IMR-90 (cell line): ENCODE measurements around the gene SLC2A8. TPM values are rescaled to one million over a fixed set of nuclear protein-coding genes. Genes with fewer than 3 reads are reported as not detected.

ENCODE experiments used
- ATAC-seq: fragments of 200-7000 bp; cut with Tn5 transposase; 2 replicates; pipeline ENCODE4 v1.9.1; 2020; ENCODE audit warnings: low read depth, mild to moderate bottlenecking, moderate library complexity
- BruUV-seq: library from RNA; stranded (reverse); fragments of 400-500 nt; replicated peaks from 2 replicates; lab custom pipeline; 2021; lab: Mats Ljungman, UMichigan
- CTCF ChIA-PET: fragments of 300-600 bp; formaldehyde crosslinking; extraction: SDS; loops from one replicate; lab custom pipeline; 2021; ENCODE audit warnings: antibody characterized with exemption; lab: Yijun Ruan, JAX
- POLR2A ChIA-PET: fragments of 300-600 bp; sonication (Branson Sonifier 250); formaldehyde crosslinking; loops from one replicate; lab custom pipeline; 2022; ENCODE audit warnings: antibody characterized with exemption; ENCODE audit not compliant: unreplicated experiment; lab: Charles Lee
- DNase-seq: peaks from one replicate; pipeline ENCODE4 v3.0.0; 2013
- H2AFZ ChIP-seq: replicated peaks from 2 replicates; pipeline ENCODE3; 2013; ENCODE audit warnings: low read length, mild to moderate bottlenecking; ENCODE audit not compliant: poor library complexity
- H2AK5ac ChIP-seq: 2 replicates; pipeline ENCODE4 v1.6.1; 2013; ENCODE audit warnings: low read depth, low read length, inconsistent platforms
- H2AK9ac ChIP-seq: replicated peaks from 2 replicates; pipeline ENCODE3; 2013; ENCODE audit warnings: mild to moderate bottlenecking, low read depth, low read length, moderate library complexity; ENCODE audit not compliant: poor library complexity
- H2BK120ac ChIP-seq: 2 replicates; pipeline ENCODE4 v1.6.1; 2013; ENCODE audit warnings: low read depth, low read length, inconsistent platforms
- H2BK15ac ChIP-seq: 3 replicates; pipeline ENCODE4 v1.6.1; 2013; ENCODE audit warnings: low read depth, low read length, inconsistent platforms
- H2BK20ac ChIP-seq: 2 replicates; pipeline ENCODE4 v1.6.1; 2013; ENCODE audit warnings: low read depth, mild to moderate bottlenecking, inconsistent platforms, low read length, moderate library complexity
- H2BK5ac ChIP-seq: 2 replicates; pipeline ENCODE4 v1.6.1; 2013; ENCODE audit warnings: mild to moderate bottlenecking, low read depth, low read length, inconsistent platforms; ENCODE audit not compliant: poor library complexity, severe bottlenecking
- H3K14ac ChIP-seq: replicated peaks from 2 replicates; pipeline ENCODE4 v1.6.1; 2013; ENCODE audit warnings: low read depth, low read length, inconsistent platforms
- H3K18ac ChIP-seq: 2 replicates; pipeline ENCODE4 v1.6.1; 2013; ENCODE audit warnings: low read depth, low read length, control low read depth
- H3K23ac ChIP-seq: 2 replicates; pipeline ENCODE4 v1.6.1; 2013; ENCODE audit warnings: low read depth, low read length, inconsistent platforms
- H3K27ac ChIP-seq: 2 replicates; pipeline ENCODE4 v1.5.1; 2013; ENCODE audit warnings: mild to moderate bottlenecking, control low read depth, low read length; ENCODE audit not compliant: insufficient read depth
- H3K27me3 ChIP-seq: 2 replicates; pipeline ENCODE4 v1.6.1; 2013; ENCODE audit warnings: low read length; ENCODE audit not compliant: control insufficient read depth, insufficient read depth
- H3K36me3 ChIP-seq: 2 replicates; pipeline ENCODE4 v1.6.1; 2013; ENCODE audit warnings: low read length, mixed read lengths; ENCODE audit not compliant: control insufficient read depth, insufficient read depth
- H3K4ac ChIP-seq: 2 replicates; pipeline ENCODE4 v1.6.1; 2013; ENCODE audit warnings: low read depth, low read length, inconsistent platforms
- H3K4me1 ChIP-seq: 2 replicates; pipeline ENCODE4 v1.6.1; 2013; ENCODE audit warnings: low read length, mixed read lengths; ENCODE audit not compliant: control insufficient read depth, insufficient read depth
- H3K4me2 ChIP-seq: 2 replicates; pipeline ENCODE4 v1.6.1; 2013; ENCODE audit warnings: low read depth, mild to moderate bottlenecking, control low read depth, low read length, moderate library complexity
- H3K4me3 ChIP-seq: 2 replicates; pipeline ENCODE4 v1.5.1; 2013; ENCODE audit warnings: low read depth, mild to moderate bottlenecking, control low read depth, low read length, moderate library complexity; ENCODE audit not compliant: insufficient read depth
- H3K56ac ChIP-seq: 2 replicates; pipeline ENCODE4 v1.6.1; 2013; ENCODE audit warnings: low read length, inconsistent platforms; ENCODE audit not compliant: insufficient read depth; ENCODE audit errors: extremely low read depth
- H3K79me1 ChIP-seq, 2 experiments: 2 replicates each; pipeline ENCODE4 v1.6.1; 2013; ENCODE audit warnings: low read length in 2 of 2, inconsistent platforms in 1 of 2, low read depth in 1 of 2
- H3K9ac ChIP-seq: 2 replicates; pipeline ENCODE4 v1.6.1; 2013; ENCODE audit warnings: low read depth, low read length, control low read depth
- H3K9me1 ChIP-seq: 2 replicates; pipeline ENCODE4 v1.6.1; 2013; ENCODE audit warnings: low read length, inconsistent platforms; ENCODE audit not compliant: insufficient read depth
- H3K9me3 ChIP-seq: 2 replicates; pipeline ENCODE4 v1.6.1; 2013; ENCODE audit warnings: low read length; ENCODE audit not compliant: control insufficient read depth, insufficient read depth
- H4K20me1 ChIP-seq: 2 replicates; pipeline ENCODE4 v1.6.1; 2013; ENCODE audit warnings: low read length, inconsistent platforms; ENCODE audit not compliant: insufficient read depth
- H4K5ac ChIP-seq: 2 replicates; pipeline ENCODE4 v1.6.1; 2013; ENCODE audit warnings: mild to moderate bottlenecking, low read depth, low read length, control low read depth
- H4K8ac ChIP-seq, 2 experiments: 2 replicates each; pipeline ENCODE4 v1.6.1; 2013; ENCODE audit warnings: low read depth in 2 of 2, low read length in 2 of 2, control low read depth in 1 of 2, inconsistent platforms in 1 of 2
- H4K91ac ChIP-seq: 2 replicates; pipeline ENCODE4 v1.6.1; 2013; ENCODE audit warnings: low read depth, low read length, inconsistent platforms; ENCODE audit not compliant: insufficient read depth
- BHLHE40 ChIP-seq: fragments of 150-350 bp; IDR thresholded peaks from 2 replicates; pipeline ENCODE4 v1.6.1; 2016; ENCODE audit warnings: mild to moderate bottlenecking, low read depth, low read length
- POLR2A ChIP-seq: IDR thresholded peaks from 2 replicates; pipeline ENCODE4 v1.6.1; 2012; ENCODE audit warnings: mild to moderate bottlenecking, low read depth, low read length
- WGBS, 2 experiments: methylation state at CpG; one replicate each; pipeline versions ENCODE4 v1.1.5 to v1.1.7; 2013; ENCODE audit warnings: missing lambda C conversion rate in 2 of 2; ENCODE audit not compliant: insufficient read length in 1 of 2; ENCODE audit errors: extremely low coverage in 2 of 2; 5-methylcytosine and 5-hydroxymethylcytosine counted together
- dilution Hi-C: fragments of 300-500 bp; cut with HindIII; formaldehyde crosslinking; loops from one replicate; pipeline ENCODE4 v1.14.3; 2018; ENCODE audit warnings: low sequenced_read_pairs; ENCODE audit not compliant: unreplicated experiment
- in situ Hi-C: fragments of 300-500 bp; cut with MboI; formaldehyde crosslinking; loops from 3 replicates; pipeline ENCODE4 v1.14.3; 2019; ENCODE audit warnings: low sequenced_read_pairs, inconsistent platforms, mixed read lengths
- intact Hi-C: fragments of 100-400 bp; cut with micrococcal nuclease; formaldehyde crosslinking; loops from 2 replicates; pipeline ENCODE4 v1.10.0; 2022
- polyA plus RNA-seq, 3 experiments: library from polyadenylated mRNA; depleted of rRNA; stranded (reverse); fragments of >200 nt; gene quantifications; 2 replicates each; pipeline ENCODE4 v1.2.3, GENCODE V29; 2012; ENCODE audit warnings: low replicate concordance in 1 of 3
- total RNA-seq: library from RNA; depleted of rRNA; stranded (reverse); fragments of >200 nt; gene quantifications from 2 replicates; pipeline ENCODE4 v1.2.3, GENCODE V29; 2012
- TF ChIP-seq, protein P1 (sequence below): conservative IDR thresholded peaks from 2 replicates; pipeline ENCODE4 v1.5.1; 2012; ENCODE audit warnings: mild to moderate bottlenecking, low read depth, low read length, improper control_type of control experiment

Gene SLC2A8
- total and polyA plus RNA-seq, 2 of the 4 experiments (the other 2 are of a cell fraction) = 9.0 to 12.0 TPM

DNA sequence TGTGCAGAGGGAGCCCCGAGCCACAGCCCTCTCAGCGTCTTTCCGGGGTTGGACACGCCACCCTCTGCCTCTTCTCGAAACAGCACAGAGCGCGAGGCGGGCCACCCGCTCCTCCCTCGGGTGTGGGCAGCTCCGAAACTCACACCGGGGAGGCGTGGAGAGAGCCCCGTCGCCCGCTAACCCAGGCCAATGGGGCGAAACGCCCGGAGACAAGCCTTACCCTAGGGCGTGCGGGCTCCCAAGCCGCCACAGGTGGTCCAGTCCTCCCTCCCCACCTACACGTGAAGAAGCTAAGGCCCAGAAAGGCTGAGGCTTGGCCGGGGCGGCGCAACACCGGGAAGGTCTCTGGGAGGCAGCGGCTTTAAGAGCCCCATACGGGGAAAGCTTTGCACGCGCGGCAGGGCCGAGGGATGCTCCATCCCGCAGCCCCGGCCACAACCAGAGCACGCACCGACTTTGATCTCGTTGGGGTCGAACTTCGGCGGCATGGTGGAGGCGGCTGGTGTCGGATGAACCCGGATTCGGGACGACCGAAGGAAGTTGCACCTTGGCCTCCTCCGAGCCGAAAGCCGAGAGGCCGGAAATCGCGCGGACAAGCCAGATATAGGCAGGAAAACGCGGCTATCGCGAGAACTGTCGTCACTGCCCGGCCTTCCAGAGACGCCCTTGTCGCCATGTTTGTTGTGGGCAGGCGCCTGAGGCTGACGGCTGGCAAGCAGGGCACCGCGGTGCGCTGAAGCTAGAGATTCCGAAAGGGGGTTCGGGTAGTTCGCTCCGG, 54.0 kb downstream of the SLC2A8 start, which contains the start of the genes LRSAM1 and RPL12 (continued):
- TF ChIP-seq, protein P1, sequence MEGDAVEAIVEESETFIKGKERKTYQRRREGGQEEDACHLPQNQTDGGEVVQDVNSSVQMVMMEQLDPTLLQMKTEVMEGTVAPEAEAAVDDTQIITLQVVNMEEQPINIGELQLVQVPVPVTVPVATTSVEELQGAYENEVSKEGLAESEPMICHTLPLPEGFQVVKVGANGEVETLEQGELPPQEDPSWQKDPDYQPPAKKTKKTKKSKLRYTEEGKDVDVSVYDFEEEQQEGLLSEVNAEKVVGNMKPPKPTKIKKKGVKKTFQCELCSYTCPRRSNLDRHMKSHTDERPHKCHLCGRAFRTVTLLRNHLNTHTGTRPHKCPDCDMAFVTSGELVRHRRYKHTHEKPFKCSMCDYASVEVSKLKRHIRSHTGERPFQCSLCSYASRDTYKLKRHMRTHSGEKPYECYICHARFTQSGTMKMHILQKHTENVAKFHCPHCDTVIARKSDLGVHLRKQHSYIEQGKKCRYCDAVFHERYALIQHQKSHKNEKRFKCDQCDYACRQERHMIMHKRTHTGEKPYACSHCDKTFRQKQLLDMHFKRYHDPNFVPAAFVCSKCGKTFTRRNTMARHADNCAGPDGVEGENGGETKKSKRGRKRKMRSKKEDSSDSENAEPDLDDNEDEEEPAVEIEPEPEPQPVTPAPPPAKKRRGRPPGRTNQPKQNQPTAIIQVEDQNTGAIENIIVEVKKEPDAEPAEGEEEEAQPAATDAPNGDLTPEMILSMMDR = no peak
- no peak; the same call in 1 of the 2 replicates for TF ChIP-seq BHLHE40

DNA sequence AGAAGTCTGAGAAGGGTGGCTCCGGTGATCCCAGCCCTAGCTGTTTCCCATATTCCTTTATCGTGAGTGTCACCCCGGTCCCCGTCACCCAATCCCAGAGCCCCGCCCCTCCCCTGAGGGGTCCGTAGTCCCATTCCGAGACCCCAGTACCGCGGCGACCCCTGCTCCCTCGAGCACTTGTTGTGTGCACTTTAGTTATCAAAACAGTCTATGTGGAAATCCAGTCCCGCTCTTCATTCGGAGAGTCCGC, 54.6 kb downstream of the SLC2A8 start:
- Histone ChIP-seq H3K9ac (peak overlapping the region; percentile 79), H4K20me1 (peaks cover 47% of the 10 kb centered on the region), H3K4ac (peak overlapping the region; percentile 92), H4K91ac (peak overlapping the region; percentile 86), H2AK5ac (peak overlapping the region; percentile 78), H3K4me3 (peak overlapping the region; percentile 83), H2BK120ac (peak overlapping the region; percentile 50), H3K4me2 (peak overlapping the region; percentile 80), H2BK20ac (no peak overlapping the region), H3K14ac (peak overlapping the region; percentile 95), H3K56ac (peak overlapping the region; percentile 79), H3K36me3 (peaks cover 44% of the 10 kb centered on the region), H2BK15ac (peak overlapping the region; percentile 28; the same call in 1 of the 3 replicates), H3K27ac (peak overlapping the region; percentile 82), H2BK5ac (peak overlapping the region; percentile 72), H3K4me1 (peaks cover 13% of the 10 kb centered on the region), H2AFZ (peak overlapping the region; percentile 92), H3K79me1 (peaks cover 29 to 66% of the 10 kb centered on the region in 2 experiments), H4K8ac (peak overlapping the region; percentile 74 to 90), H3K9me3 (no peaks in the 10 kb centered on the region), H3K23ac (peak overlapping the region; percentile 87), H3K9me1 (peaks cover 21% of the 10 kb centered on the region), H3K27me3 (no peaks in the 10 kb centered on the region), H2AK9ac (peak overlapping the region; percentile 100), H3K18ac (peak overlapping the region; percentile 58), H4K5ac (peak overlapping the region; percentile 60)
- POLR2A ChIA-PET = interaction anchor here (0.6 kb wide), 1 partner anchor 9 kb away, joined by 3 read pairs; no protein-coding TSS in a partner anchor
- intact Hi-C loops (loop anchor here (5.0 kb wide), 1 partner anchor 136 kb away; no protein-coding TSS in a partner anchor), dilution Hi-C loops (no loop called here), in situ Hi-C loops (no loop called here)
- WGBS, 2 experiments = 4% methylated on average over 5 of the region's 14 CpGs; no CpG with 5 or more reads in 1 of the 2 experiments
- CTCF ChIA-PET = no interaction called here
- no TSS peak for BruUV-seq
- no peak for TF ChIP-seq POLR2A
- DNase-seq (no peak), ATAC-seq (no peak; the same call in 1 of the 2 replicates)
